ENCODE results near the gene GTPBP10.

GTPBP10 gene

GRCh38 chr7:90433221-90433620, 86.7 kb downstream of the GTPBP10 start:
- H3K4me3 ChIP-seq (ENCODE audit: low read depth, low read length) = no peak overlapping the region
- TF ChIP-seq CTCF (IDR thresholded peaks at IDR 0.05; ENCODE audit: low read depth, low read length) = no peak
